ENCODE data around the gene RAP1GAP2.

The RAP1GAP2 gene

DNA sequence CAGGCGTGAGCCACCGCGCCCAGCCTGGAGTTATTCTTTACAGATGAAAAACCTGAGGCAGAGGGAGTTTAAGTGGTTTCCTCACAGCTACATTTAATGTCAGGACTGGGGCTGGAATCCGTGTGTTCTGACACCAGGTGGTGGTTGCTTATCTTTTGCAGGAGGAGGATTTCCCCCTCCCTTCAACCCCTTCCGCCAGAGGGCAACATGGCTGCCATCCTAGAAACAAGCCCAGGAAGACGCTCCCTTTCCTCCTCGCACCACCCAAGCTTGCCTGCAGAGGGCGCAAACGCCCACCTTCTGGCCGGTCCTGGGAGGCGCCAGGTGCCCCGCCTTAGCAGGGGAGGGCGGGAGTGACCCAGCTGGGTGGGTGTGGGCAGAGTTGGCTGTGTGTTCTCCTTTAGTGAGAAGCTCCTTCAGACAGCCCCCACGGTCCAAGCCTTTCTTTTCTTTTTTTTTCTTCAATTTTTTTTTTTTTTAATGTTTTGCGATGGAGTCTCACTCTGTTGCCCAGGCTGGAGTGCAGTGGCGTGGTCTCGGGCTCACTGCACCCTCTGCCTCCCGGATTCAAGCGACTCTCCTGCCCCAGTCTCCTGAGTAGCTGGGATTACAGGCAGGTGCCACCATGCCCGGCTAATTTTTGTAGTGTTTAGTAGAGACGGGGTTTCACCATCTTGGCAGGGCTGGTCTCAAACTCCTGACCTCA, 9.9 kb upstream of the RAP1GAP2 start:
- DNase-seq = peak; percentile 92

DNA sequence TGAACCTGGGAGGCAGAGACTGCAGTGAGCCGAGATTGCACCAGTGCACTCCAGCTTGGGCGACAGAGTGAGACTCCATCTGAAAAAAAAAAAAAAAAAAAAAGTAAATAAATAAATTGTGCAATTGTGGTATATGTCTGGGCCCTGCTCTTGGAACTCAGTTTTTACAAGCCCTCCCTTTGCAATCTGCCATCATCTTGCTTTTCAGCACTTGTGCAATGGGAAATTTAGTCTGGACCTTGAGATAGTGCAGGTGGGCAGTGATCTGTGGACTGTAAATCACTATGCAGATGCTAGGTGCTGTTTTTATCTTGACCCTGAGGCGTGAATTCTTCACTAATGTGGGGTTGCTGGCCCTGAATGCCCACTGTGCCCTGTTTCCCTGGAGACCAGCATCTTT, 6.5 kb upstream of the RAP1GAP2 start:
- no peak for DNase-seq

DNA sequence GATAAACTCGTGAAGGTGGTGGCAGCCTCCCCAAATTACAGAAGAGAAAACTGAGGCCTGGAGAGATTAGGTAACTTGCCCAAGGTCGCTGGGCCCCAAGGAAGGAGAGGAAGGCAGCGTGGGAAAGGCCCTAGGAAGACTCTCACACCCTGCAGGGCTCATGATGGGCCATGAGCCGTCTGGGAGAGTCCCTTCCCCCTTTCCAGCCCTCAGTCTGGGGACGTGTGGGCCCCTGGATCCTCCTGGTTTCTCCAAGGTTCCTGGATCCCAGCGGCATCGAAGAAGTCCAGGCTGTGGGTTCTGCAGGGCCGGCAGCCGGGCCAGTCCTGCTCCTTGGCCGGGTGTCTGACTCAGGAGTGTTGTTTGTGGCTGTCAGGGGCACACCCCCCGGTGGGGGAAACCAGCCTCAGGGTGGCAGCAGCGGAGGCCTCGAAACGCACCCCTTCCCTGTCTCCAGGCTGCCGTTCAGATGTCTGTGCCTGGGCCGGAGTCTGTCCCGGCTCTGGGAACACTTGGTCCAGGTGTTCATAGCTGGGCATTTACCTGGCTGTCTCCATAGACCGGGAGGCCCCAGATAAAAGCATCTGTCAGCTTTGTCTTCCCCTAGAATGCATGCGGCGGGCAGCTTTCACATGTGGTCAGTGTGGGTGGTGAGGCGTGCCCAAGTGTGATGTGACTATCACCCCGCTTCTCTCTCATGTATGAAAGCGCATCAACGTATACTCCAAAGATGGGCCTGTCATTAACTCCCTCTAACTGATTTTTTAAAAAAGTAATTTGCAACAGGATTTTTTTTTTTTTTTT, 3.7 kb upstream of the RAP1GAP2 start:
- peak; percentile 41 for DNase-seq

DNA sequence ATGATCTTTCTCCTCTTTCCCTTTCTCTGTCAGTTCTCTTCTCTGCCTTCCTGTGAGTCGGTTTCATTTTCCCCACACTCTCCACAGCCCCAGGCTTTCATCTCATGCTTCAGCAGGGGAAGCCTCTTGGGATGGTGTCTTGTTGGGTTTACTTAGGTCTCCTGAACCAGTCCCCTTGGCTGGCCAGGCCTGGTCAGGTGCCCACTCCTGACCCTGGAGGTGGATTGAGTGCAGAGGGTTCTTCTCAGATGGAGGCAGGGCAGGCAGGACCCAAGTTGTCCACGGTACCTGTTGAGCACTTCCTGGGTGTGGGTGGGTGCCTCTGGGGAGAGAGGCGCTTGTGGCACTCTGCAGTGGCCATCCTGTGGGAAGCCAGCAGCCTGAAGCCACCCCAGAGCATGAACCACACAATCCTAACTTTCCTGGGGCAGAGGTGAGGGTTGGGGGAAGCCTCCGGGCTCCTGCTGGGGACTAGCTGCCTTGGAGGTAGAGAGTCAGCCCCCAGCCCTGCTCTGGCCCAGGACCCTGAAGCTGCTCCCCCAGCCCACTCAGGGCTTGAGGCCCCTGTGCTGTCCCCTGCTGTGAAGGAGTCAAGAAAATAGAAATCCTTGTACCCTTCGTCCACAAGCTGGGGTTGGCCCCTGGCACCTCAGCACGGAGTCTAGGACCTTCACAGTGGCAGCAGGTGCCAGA, 2.0 kb upstream of the RAP1GAP2 start:
- no peak for DNase-seq

DNA sequence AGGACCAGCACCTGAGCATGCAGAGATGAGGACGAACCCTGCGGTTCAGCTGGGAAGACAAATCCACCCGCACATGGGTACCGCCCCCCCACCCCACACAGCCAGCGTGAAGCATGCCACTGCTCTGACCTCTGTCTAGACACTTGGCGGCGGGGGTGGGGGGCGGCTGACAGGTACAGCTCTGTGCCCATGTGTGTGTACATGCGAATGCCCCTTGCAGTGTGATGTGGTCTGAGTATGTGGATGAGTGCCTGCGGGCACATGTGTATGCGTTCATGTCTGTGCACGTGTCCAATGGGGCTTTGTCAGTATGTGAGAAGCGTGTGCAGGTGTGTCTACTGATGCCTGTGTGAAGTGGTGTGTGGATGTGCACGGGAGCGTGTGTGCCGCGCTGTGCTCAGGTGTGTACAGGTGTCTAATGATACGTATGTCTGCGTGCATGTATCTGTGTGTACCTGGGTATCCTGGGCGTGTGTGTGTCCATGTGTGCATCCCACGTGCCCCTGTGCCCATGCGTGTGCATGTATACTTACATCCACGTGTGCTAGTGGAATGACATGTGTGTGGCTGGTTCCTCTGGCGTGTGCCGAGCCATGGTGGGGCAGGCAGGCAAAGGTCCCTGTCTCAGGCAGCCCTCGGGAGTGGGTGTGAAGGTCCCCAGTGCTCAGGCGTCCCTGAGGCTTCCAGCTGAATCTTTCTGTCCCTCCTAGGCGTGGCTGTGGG, 636 bp upstream of the RAP1GAP2 start:
- DNase-seq = no peak

DNA sequence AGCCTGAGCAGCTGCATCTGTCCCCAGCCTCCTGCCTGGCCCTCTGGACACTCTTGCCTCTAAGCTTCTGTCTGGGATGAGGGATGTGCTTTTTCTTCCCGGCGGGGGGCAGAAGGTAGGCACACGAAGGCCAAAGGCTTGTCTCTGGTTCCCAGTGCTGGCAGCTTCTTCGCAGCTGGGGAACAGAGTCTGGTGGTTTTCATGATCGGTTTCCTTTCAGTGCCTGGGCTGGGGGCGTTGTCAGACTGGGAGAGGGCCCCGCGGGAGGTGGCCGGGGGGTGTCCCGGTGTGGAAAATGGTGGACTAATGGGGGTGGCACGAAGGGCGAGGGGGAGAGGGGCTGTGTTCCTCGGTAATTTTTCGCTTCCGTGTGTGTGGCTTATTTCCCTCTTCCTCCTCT, 988 bp downstream of the RAP1GAP2 start:
- peak; percentile 32 for DNase-seq

DNA sequence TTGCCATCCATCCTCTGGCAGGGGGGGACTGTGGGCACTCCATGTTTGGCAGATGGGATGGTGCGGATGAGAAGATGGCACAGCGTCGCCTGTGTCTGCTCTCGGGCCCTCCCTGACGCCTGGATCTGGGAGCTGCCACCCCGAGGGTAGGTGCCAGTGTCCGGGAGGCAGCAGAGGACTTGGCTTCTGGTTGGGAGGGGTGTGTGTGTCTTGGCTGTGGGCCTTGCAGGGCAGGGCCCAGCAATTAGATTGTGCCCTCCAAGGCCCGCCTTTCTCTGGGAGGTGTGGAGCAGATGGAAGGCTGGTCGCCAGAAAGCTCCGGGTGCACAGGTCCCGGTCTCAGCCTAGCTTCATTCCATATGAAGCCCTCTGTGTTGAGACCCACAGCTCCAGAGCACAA, 1.4 kb downstream of the RAP1GAP2 start:
- DNase-seq = no peak

DNA sequence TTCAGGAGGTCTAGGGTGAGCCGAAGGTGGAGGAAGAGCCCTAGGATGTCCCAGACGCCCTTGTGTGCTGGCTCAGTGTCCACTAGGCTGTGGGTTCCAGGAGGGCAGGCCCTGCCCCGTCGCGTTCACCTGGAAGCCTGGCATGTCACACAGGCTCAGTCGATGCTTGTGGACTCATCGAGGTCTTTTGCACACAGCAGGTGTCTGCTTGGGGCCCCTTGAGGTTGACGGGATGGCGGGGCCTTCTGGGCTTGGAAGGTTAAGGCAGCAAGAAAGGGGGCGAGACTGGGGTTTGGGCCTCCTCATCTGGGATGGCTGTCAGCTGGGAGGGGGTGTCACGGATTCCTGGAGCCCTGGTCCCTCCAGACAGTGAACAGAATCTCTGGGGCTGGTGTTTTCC, 1.9 kb downstream of the RAP1GAP2 start:
- no peak for DNase-seq

DNA sequence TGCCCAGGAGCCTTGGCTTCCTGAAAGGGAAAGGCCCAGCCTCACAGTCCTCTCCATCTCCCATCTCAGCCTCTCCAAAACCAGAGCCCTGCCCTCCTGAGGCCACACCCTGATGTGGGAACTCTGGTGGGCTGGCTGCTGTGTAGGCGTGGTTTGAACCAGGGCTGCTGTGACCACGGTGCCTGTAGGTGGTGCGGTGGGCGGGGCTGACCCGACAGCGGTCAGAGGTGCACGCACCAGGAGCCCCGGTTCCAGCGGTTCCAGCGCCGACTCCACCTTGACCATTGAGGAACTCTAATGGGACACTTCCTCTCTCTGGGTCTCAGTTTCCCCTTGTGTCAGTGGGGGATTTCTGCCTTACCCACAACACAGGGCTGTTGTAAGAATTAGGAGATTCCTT, 2.4 kb downstream of the RAP1GAP2 start:
- DNase-seq = no peak

DNA sequence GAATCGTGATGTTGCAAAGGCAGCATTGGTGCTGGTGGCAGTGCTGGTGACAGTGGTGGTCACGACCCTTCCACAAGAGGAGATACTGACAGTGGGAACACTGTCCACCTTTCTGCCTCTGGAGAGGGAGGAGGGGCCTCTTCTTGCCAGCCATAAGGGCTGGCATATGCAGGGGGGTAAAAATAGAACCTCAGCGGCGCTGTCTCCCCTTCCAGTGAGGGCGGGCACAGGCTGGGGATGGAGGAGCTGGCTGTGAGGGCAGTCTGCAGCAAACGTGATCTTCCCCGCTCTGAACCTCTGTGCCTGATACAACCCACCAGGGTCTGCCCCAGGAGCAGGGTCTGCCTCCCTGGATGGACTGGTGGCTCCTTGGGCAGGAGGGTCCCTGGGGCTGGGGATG, 3.4 kb downstream of the RAP1GAP2 start:
- DNase-seq = no peak

DNA sequence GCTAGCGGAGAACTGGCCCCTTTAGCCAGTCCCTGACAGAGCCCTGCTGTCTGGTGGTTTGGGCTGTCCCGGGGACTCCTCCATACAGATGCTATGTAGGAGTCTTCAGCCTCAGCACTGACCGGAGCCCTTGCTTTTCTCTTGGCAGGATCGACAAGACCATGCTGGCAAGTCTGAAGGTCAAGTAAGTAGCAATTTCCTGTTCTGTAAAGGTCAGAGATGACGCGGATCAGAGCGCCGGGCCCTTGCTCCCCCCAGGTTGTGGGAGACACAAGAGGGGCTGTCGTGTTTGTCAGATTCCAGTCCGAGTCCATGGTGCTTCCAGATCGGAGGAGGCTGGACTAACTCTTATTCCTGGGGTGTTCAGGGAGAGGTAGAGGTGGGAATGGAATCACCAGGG, 4.1 kb downstream of the RAP1GAP2 start:
- no peak for DNase-seq

DNA sequence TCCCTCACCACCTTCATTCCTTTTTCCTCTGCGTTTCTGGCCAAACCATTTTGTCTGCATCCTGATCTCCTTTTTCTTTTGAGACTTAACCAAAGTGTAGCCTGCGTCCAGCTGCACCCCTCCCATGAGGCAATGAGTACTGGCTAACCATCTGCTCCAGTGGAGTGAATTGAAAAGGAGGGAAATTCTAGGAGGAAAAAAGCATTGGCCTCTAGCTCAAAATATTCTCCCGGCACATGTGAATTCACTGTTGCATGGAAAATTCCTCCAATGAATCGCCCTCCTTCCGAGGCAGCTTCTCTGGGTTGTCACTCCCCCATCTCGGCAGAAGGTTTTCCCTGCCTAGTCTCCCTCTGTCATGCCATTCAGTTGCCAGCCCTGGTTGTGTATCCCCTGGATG, 5.6 kb downstream of the RAP1GAP2 start:
- no peak for DNase-seq

DNA sequence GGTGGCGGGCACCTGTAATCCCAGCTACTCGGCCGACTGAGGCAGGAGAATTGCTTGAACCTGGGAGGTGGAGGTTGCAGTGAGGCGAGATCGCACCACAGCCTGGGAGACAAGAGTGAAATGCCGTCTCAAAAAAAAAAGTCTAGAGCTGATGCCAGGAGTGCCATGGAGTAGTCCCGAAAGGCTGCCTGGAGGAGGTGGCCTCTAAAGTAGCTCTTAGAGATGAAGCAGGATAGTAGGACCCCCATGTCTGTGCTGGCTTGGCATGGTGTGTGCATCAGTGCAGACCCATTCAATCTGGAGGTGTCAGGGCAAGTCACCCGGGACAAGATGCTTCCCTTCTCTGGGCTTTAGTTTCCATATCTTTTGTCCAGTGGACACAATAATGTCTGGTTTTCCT, 6.3 kb downstream of the RAP1GAP2 start:
- DNase-seq = no peak

DNA sequence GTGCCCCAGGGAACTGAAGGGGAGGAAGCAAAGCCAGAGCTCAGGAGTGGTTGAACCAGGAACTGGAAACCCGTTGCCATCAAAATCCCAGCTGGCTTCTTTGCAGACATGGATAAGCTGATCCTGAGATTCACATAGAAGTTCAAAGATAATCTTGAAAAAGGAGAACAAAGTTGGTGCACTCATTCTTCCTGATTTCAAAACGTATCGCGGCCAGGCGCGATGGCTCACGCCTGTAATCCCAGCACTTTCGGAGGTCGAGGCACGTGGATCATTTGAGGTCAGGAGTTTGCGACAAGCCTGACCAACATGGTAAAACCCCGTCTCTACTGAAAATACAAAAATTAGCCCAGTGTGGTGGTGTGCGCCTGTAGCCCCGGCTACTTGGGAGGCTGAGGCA, 7.1 kb downstream of the RAP1GAP2 start:
- no peak for DNase-seq

DNA sequence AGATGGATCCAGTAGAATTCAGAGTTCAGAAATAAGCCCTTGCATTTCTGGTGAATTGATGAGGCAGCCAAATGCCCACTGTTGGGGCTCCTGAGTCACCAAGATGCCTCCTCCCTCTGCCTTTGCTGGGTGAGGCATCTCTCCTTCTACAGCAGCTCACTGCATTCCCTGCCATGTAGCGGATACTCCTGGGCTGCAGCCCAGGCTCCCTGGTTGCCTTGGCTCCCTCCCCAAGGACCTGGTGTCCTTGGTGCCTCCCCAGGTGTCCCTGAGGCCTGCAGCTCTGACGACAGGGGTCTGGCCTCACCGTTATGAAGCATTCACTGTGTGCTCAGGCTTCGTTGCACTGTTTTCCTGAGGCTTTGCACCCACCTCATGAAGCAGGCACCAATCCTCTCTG, 7.7 kb downstream of the RAP1GAP2 start:
- DNase-seq = no peak

DNA sequence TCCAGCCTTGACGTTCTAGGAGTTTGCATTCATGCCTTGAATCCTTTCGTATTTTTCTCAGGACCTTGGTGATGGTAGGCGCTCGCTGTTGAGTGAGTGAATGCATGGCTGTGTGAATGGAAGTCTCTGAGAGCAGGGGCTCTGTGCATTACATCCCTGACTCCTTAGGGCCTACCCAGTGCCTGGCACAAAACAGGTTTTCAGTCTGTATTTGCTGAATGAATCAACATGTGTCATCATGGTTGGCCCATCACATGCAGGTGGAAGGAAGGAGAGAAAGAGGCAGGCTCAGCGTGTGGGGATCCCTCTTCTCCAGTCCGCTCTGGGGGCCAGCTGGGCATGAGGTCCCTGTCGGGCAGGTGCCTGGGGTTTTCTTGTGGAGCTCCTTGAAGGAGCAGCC, 8.7 kb downstream of the RAP1GAP2 start:
- DNase-seq = no peak

DNA sequence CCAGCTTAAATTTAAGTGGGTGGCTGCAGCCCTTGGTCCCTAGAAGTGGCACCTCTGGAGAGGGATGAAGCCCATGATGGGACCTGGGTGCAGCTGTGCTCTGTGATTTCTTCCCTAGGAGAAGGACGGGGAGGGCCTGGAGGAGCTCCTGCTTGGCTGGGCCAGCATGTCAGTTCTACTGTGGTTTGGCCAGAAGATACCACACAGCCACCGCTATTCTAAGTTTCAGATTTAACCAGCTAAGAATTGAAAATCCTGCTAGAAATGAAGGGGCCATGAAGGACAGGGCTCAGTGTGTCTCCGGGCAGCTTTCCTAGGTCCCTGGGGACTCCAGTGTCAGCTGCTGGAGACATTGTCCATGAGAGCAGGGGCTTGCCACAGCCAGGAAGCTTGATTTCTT, 9.7 kb downstream of the RAP1GAP2 start:
- no peak for DNase-seq

DNA sequence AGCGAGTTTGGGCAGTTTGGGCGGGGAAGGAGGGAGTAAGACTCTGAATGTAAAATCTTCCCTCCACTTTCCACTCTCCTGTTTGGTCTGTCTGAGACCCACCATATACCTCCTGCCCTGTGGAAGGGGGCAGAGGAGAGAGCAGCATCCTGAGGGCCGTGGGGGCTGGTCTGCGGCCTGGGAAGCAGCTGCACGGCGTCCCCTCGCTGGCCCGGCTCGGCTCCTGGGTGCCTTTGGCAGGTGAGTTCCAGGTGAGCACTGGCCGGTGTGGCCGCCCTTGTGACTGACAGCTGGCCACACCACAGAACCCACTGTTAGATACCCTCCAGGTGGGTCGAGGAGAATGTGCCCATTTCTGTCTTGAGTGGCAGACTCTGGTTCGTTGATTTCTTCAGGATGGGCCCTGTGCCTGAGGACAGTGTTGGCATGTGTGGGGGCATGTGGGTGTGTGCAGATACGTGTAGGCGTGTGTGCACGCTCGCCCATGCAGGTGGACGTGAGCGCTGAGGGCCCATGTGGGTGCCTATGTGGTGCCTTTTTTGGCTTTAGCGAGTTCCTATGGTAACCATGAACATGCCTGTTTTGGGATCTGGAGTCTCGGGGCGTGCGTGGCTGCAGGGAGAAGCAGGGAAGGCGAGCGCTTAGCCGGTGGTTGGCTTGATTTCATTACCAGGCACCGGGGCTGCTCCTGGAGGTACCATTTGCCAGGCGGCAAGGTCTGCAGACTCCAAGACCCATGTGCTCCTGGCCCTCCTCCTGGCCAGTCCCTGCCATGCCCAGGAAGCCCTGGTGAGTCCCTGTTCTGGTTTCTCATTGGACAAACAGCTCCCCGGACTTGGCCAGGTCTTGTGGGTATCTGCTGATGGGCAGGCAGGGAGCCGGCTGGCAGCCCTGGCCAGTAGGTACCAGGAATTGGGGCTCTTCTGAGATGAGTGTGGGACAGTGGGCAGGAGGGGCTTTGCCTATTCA, 12.4 kb downstream of the RAP1GAP2 start:
- no peak for DNase-seq

DNA sequence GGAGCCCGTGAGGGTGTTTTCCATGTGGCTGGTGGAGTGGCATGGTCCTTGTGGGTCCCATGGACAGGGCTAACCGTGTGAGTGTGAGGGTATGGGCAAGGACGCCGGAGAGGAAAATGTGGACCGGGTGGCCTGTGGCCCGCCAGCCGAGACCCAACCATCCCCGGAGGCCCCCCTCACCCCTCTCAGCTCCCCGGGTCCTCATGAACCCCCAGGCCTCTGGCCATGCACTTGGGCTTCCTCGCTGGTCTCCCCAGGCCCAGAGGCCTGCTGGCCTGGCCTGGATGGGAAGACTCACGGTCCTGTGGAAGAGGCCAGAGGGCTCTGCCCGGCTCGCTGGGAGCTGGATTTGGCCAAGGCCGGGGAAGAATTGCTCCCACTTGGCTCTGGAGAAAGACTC, 13.1 kb downstream of the RAP1GAP2 start:
- no peak for DNase-seq

DNA sequence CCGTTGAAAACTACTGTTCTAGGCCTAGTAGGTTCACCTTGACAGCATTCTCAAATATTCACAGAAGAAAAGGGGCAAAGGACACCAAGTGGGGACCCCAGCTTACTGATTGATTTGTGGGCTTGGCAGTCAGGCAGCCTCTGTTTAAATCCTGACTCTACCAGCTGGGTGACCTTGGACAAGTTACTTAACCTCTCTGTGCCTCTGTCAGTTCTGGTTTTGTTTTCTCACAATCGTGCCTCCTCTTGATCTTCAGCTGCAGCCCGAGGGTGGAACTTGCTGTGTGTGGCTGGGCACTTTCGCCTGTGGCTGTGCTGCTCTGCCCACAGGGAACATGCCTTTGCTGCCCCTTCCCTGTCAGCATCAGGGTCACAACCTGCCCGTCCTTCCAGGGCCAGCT, 17.8 kb downstream of the RAP1GAP2 start:
- DNase-seq = no peak

DNA sequence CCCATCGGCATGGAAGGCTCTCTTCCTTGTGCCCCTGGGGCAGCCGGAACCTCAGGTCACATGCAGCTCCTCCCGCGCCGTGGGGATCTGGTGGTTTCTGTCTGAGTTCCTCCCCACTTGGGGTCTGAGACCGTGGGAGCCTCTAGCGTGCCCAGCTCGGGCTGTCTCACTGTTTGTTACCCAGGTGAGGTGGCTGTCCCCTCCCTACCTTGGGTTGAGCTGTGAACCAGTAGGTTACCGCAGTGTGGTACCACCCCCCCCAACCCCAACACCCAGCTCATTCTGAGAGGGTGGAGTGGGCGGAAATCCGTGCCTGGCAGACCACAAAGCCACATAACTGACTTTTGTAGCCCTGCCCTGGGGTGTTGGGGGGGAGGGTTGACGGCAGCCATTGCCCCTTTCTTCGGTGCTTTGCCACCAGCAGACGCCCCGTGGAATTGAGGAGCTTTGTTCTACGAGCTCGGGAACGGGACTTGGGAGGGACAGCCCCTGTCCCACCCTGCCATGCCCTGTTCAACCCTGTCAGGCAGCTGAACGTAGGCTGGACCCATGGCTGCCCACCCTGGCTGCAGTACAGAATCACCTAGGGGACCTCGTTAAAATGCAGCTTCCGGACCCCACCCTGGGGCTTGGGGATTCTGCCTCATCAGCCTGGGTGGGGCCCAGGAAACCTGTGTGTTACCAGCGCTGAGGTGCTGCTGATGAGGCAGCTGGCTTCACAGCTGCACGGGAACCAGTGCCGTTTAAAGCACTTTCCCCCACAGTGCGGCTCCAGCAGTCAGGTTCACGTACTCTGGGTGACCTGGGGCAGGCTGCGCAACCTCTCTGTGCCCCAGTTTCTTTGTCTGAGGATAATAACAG, 18.5 kb downstream of the RAP1GAP2 start:
- peak; percentile 94 for DNase-seq

Data from CD4-positive, alpha-beta T cell treated with Interleukin-17A for 4 hours (primary cell).